Activated T-cell treated with anti-CD3 and anti-CD28 coated beads, Interleukin-2, amount 50 U/mL, for 72 hours (primary cell): Measurements from ENCODE around the gene CALB2. TPM values are rescaled to one million over a fixed set of nuclear protein-coding genes. Genes with fewer than 3 reads are reported as not detected.
A peak's percentile ranks its signal among the peaks of the same experiment; 100 is the strongest.

Experiments used
- ATAC-seq, 2 donors: fragments of 150-1000 bp; cut with Tn5 transposase; replicated peaks in 1 of 2; 2 replicates each; pipeline ENCODE4 v1.10.0; 2021; ENCODE audit warnings: moderate library complexity in 2 of 2, mild to moderate bottlenecking in 1 of 2
- DNase-seq, 2 donors: peaks; one replicate each; pipeline ENCODE4 v3.0.0; 2021 to 2022; ENCODE audit warnings: mixed read lengths in 1 of 2
- H3K27ac Mint-ChIP-seq: one replicate; pipeline ENCODE4 v1.8.0; 2022; ENCODE audit warnings: mild to moderate bottlenecking, moderate library complexity, mixed read lengths
- H3K27me3 Mint-ChIP-seq: one replicate; pipeline ENCODE4 v1.8.0; 2022; ENCODE audit warnings: low read depth, mixed read lengths
- H3K36me3 Mint-ChIP-seq, 2 donors: one replicate each; pipeline ENCODE4 v1.8.0; 2022; ENCODE audit warnings: mixed read lengths in 2 of 2, mild to moderate bottlenecking in 1 of 2; ENCODE audit not compliant: insufficient read depth in 2 of 2
- H3K4me1 Mint-ChIP-seq: one replicate; pipeline ENCODE4 v1.8.0; 2022; ENCODE audit warnings: low read depth, mixed read lengths
- H3K4me3 Mint-ChIP-seq, 2 donors: one replicate each; pipeline ENCODE4 v1.8.0; 2022; ENCODE audit warnings: mild to moderate bottlenecking in 2 of 2, mixed read lengths in 2 of 2, moderate library complexity in 2 of 2
- H3K9me3 Mint-ChIP-seq, 2 donors: one replicate each; pipeline ENCODE4 v1.8.0; 2022; ENCODE audit warnings: mixed read lengths in 2 of 2
- total RNA-seq, 2 donors: library from RNA; stranded (reverse); gene quantifications; one replicate each; pipeline ENCODE4 v1.2.3, GENCODE V29; 2022

Gene CALB2
- total RNA-seq, 2 donors from 2014 or later = not detected

- no peak overlapping the region for H3K4me3 Mint-ChIP-seq
- H3K4me1 Mint-ChIP-seq = no peaks in the 10 kb centered on the region
- ATAC-seq (no peak), DNase-seq (no peak)
- H3K27ac Mint-ChIP-seq = no peak overlapping the region
- H3K36me3 Mint-ChIP-seq = no peaks in the 10 kb centered on the region
- H3K9me3 Mint-ChIP-seq = no peaks in the 10 kb centered on the region
- peaks cover 26% of the 10 kb centered on the region for H3K27me3 Mint-ChIP-seq
Measured at GRCh38 chr16:71357681-71358080, 842 bp upstream of the CALB2 start.

- H3K4me3 Mint-ChIP-seq = no peak overlapping the region
- DNase-seq = no peak
Measured at GRCh38 chr16:71359431-71359830, 908 bp downstream of the CALB2 start.

GRCh38 chr16:71360378-71360777, 1.9 kb downstream of the CALB2 start:
- no peaks in the 10 kb centered on the region for H3K4me1 Mint-ChIP-seq
- peaks cover 26% of the 10 kb centered on the region for H3K27me3 Mint-ChIP-seq
- DNase-seq (no peak), ATAC-seq (no peak)
- H3K27ac Mint-ChIP-seq = no peak overlapping the region
- H3K9me3 Mint-ChIP-seq = no peaks in the 10 kb centered on the region
- H3K4me3 Mint-ChIP-seq = no peak overlapping the region
- no peaks in the 10 kb centered on the region for H3K36me3 Mint-ChIP-seq

More at GRCh38 chr16:71359431-71359830, 908 bp downstream of the CALB2 start:
- ATAC-seq = no peak
- Mint-ChIP-seq H3K27ac (no peak overlapping the region), H3K27me3 (peaks cover 26% of the 10 kb centered on the region), H3K36me3 (no peaks in the 10 kb centered on the region), H3K9me3 (no peaks in the 10 kb centered on the region), H3K4me1 (no peaks in the 10 kb centered on the region)

- Mint-ChIP-seq H3K27me3 (peaks cover 13% of the 10 kb centered on the region), H3K27ac (no peak overlapping the region)
- no peak for DNase-seq
Measured at GRCh38 chr16:71364133-71364681, 5.7 kb downstream of the CALB2 start.

GRCh38 chr16:71365021-71365420, 6.5 kb downstream of the CALB2 start:
- Mint-ChIP-seq H3K9me3 (no peaks in the 10 kb centered on the region), H3K27ac (no peak overlapping the region), H3K4me1 (peaks cover 7% of the 10 kb centered on the region), H3K4me3 (no peak overlapping the region), H3K36me3 (no peaks in the 10 kb centered on the region), H3K27me3 (peaks cover 6% of the 10 kb centered on the region)
- DNase-seq = no peak
- no peak for ATAC-seq

More at GRCh38 chr16:71364133-71364681, 5.7 kb downstream of the CALB2 start:
- Mint-ChIP-seq H3K4me3 (no peak overlapping the region), H3K9me3 (no peaks in the 10 kb centered on the region), H3K36me3 (no peaks in the 10 kb centered on the region), H3K4me1 (no peaks in the 10 kb centered on the region)
- no peak for ATAC-seq

GRCh38 chr16:71367241-71367976, 8.9 kb downstream of the CALB2 start:
- ATAC-seq (peak; percentile 84 to 87), DNase-seq (peak; percentile 64 to 65)
- no peak overlapping the region for H3K4me3 Mint-ChIP-seq
- no peaks in the 10 kb centered on the region for H3K27me3 Mint-ChIP-seq
- H3K27ac Mint-ChIP-seq = no peak overlapping the region
- H3K36me3 Mint-ChIP-seq = no peaks in the 10 kb centered on the region
- H3K4me1 Mint-ChIP-seq = peaks cover 11% of the 10 kb centered on the region
- H3K9me3 Mint-ChIP-seq = no peaks in the 10 kb centered on the region

- Mint-ChIP-seq H3K36me3 (no peaks in the 10 kb centered on the region), H3K9me3 (no peaks in the 10 kb centered on the region), H3K27me3 (no peaks in the 10 kb centered on the region), H3K27ac (no peak overlapping the region), H3K4me3 (no peak overlapping the region), H3K4me1 (peaks cover 11% of the 10 kb centered on the region)
- ATAC-seq (no peak), DNase-seq (no peak)
Measured at GRCh38 chr16:71368958-71369357, 10.4 kb downstream of the CALB2 start.

- H3K4me3 Mint-ChIP-seq = no peak overlapping the region
Measured at GRCh38 chr16:71369494-71369893, 11.0 kb downstream of the CALB2 start.

GRCh38 chr16:71371237-71371636, 12.7 kb downstream of the CALB2 start:
- ATAC-seq (no peak), DNase-seq (no peak)
- Mint-ChIP-seq H3K9me3 (no peaks in the 10 kb centered on the region), H3K4me1 (peaks cover 11% of the 10 kb centered on the region), H3K36me3 (no peaks in the 10 kb centered on the region), H3K4me3 (no peak overlapping the region), H3K27me3 (no peaks in the 10 kb centered on the region), H3K27ac (no peak overlapping the region)

More at GRCh38 chr16:71369494-71369893, 11.0 kb downstream of the CALB2 start:
- no peak for ATAC-seq
- no peak for DNase-seq
- H3K27me3 Mint-ChIP-seq = no peaks in the 10 kb centered on the region
- no peaks in the 10 kb centered on the region for H3K9me3 Mint-ChIP-seq
- H3K36me3 Mint-ChIP-seq = no peaks in the 10 kb centered on the region
- peaks cover 11% of the 10 kb centered on the region for H3K4me1 Mint-ChIP-seq
- no peak overlapping the region for H3K27ac Mint-ChIP-seq

- ATAC-seq (no peak), DNase-seq (no peak)
- Mint-ChIP-seq H3K27ac (no peak overlapping the region), H3K9me3 (peaks cover 0 to 3% of the 10 kb centered on the region in 2 donors), H3K36me3 (no peaks in the 10 kb centered on the region), H3K4me3 (no peak overlapping the region), H3K27me3 (no peaks in the 10 kb centered on the region), H3K4me1 (peaks cover 11% of the 10 kb centered on the region)
Measured at GRCh38 chr16:71373073-71373472, 14.6 kb downstream of the CALB2 start.

- no peak for ATAC-seq
- Mint-ChIP-seq H3K36me3 (no peaks in the 10 kb centered on the region), H3K27ac (no peak overlapping the region)
Measured at GRCh38 chr16:71376465-71377157, 18.1 kb downstream of the CALB2 start.

GRCh38 chr16:71379711-71380110, 21.2 kb downstream of the CALB2 start:
- Mint-ChIP-seq H3K36me3 (no peaks in the 10 kb centered on the region), H3K4me1 (no peaks in the 10 kb centered on the region), H3K4me3 (no peak overlapping the region), H3K27ac (no peak overlapping the region), H3K9me3 (peaks cover 2 to 3% of the 10 kb centered on the region in 2 donors), H3K27me3 (peaks cover 11% of the 10 kb centered on the region)
- ATAC-seq (no peak), DNase-seq (no peak)

More at GRCh38 chr16:71376465-71377157, 18.1 kb downstream of the CALB2 start:
- no peak overlapping the region for H3K4me3 Mint-ChIP-seq
- peaks cover 0 to 3% of the 10 kb centered on the region in 2 donors for H3K9me3 Mint-ChIP-seq
- peaks cover 10% of the 10 kb centered on the region for H3K27me3 Mint-ChIP-seq
- no peak for DNase-seq
- H3K4me1 Mint-ChIP-seq = no peaks in the 10 kb centered on the region

GRCh38 chr16:71380831-71381230, 22.3 kb downstream of the CALB2 start:
- peaks cover 11% of the 10 kb centered on the region for H3K27me3 Mint-ChIP-seq
- no peaks in the 10 kb centered on the region for H3K4me1 Mint-ChIP-seq
- H3K27ac Mint-ChIP-seq = no peak overlapping the region
- DNase-seq = no peak
- H3K4me3 Mint-ChIP-seq = no peak overlapping the region
- ATAC-seq = no peak
- H3K36me3 Mint-ChIP-seq = no peaks in the 10 kb centered on the region
- peaks cover 2 to 3% of the 10 kb centered on the region in 2 donors for H3K9me3 Mint-ChIP-seq
